Subcutaneous adipose tissue (tissue), 4 donors: ENCODE measurements around the gene ZNF70. TPM values are rescaled to one million over a fixed set of nuclear protein-coding genes. Genes with fewer than 3 reads are reported as not detected.

Experiments used
- CTCF ChIP-seq: fragments of 450-650 bp; IDR thresholded peaks from one replicate; pipeline ENCODE4 v1.5.1; 2016; ENCODE audit warnings: low read depth, mild to moderate bottlenecking, control low read depth, antibody characterized with exemption, moderate library complexity
- total RNA-seq, 4 donors: library from RNA; depleted of rRNA; stranded (reverse); fragments of >200 nt; gene quantifications; one replicate each; pipeline ENCODE4 v1.1.0, GENCODE V29; 2016

ZNF70 gene
- total RNA-seq, 4 donors from 2014 or later, result 2.9 to 7.0 (median 3.7) TPM

GRCh38 chr22:23704062-23704461 lies 46.9 kb downstream of the ZNF70 start:
- no peak for TF ChIP-seq CTCF

GRCh38 chr22:23700706-23701105 lies 50.2 kb downstream of the ZNF70 start:
- no peak for TF ChIP-seq CTCF

DNA sequence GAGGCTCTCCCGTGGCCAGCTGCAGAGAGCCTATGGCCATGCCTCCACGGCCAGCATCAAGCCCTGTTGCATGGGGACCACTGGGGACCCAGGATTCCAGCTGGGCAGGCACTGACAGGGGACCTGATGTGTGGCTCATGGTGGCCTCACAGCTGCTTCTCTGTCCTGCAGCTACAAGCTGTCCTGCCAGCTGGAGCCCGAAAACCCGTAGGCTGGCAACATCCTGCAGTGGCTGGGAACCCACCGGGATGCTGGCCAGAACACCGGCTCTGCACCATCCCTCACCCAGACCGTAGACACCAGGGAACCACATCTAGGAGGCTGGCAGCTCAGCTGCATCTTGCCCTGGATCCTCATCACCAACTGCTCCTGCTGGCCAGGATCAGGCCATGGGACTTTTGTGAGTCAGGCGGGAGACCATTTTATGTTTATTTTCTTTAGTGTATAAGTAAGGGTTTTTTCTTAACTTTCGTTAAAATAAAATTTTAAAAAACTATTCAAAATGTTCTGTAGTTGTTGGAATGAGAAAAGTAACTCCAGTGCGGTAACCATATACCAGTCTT lies 52.2 kb downstream of the ZNF70 start:
- no peak for TF ChIP-seq CTCF

DNA sequence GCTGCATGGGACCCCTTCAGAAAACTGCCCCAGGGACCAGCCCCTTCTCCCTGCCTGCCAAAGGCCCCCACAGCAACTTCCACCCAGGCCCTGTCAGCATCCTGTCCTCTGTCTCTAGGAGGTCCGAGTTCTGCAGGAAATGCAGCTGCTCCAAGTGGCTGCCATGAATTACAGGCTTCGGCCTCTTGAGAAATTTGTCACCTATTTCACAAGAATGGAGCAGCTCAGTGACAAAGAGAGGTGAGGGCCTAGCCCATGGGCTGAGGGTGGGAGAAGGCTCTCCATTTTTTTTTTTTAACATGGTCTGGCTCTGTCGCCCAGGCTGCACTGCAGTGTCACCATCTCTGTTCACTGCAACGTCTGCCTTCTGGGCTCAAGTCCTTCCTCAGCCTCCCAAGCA lies 52.8 kb downstream of the ZNF70 start:
- TF ChIP-seq CTCF, result no peak

GRCh38 chr22:23697031-23697970 lies 53.6 kb downstream of the ZNF70 start:
- no peak for TF ChIP-seq CTCF

- no peak for TF ChIP-seq CTCF
These were observed 54.5 kb downstream of the ZNF70 start for GRCh38 chr22:23696326-23696851.

- TF ChIP-seq CTCF, result no peak
These were observed 55.2 kb downstream of the ZNF70 start for GRCh38 chr22:23695571-23696325.
